Uterus (tissue), 2 donors: ENCODE data around the gene ENOX2.

Source experiments
- CTCF ChIP-seq, 4 experiments: fragments of 200-600 bp in 2 of 4; fragments of 450-650 bp in 2 of 4; sonication (generic) in 2 of 4; IDR thresholded peaks; one replicate each; pipeline ENCODE4 v1.5.1; 2016 to 2019; ENCODE audit warnings: antibody characterized with exemption in 4 of 4, mild to moderate bottlenecking in 2 of 4, moderate library complexity in 1 of 4
- POLR2A ChIP-seq, 2 donors: fragments of 450-650 bp; IDR thresholded peaks; one replicate each; pipeline ENCODE4 v1.6.1; 2016; ENCODE audit warnings: antibody characterized with exemption in 2 of 2, mild to moderate bottlenecking in 1 of 2, moderate library complexity in 1 of 2

GRCh38 chrX:130789793-130790192, 113.2 kb downstream of the ENOX2 start:
- TF ChIP-seq CTCF (IDR thresholded peaks at IDR 0.05) (no peak), POLR2A (IDR thresholded peaks at IDR 0.05) (no peak)
